NB4 (cell line): ENCODE results near the gene SCAP.

Experiments
- MYC ChIP-seq: IDR thresholded peaks from 2 replicates; pipeline ENCODE4 v1.6.1; 2011; ENCODE audit warnings: low read depth, low read length
- TF ChIP-seq, protein P1 (sequence below): IDR thresholded peaks from one replicate; pipeline ENCODE4 v1.5.1; 2012; ENCODE audit warnings: low read depth, low read length

DNA sequence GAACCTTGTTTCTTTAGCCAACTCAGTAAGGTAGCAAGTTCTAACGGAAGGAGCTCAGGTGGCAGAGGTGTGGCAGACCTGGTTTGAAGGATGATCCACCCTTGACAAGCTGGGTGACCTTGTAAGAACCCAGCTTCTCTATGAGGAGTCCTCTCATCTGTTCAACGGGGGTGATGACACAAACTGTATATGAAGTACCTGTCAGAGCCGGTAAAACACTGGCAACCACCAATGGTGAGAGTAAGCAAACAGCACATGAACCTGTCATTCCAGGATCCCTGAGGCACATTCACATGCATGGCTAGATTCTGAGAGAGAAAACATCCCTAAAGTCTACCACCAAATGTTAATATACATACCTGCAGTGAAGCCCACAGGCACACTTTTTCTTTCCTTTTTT lies 2.4 kb downstream of the SCAP start:
- TF ChIP-seq, protein P1, sequence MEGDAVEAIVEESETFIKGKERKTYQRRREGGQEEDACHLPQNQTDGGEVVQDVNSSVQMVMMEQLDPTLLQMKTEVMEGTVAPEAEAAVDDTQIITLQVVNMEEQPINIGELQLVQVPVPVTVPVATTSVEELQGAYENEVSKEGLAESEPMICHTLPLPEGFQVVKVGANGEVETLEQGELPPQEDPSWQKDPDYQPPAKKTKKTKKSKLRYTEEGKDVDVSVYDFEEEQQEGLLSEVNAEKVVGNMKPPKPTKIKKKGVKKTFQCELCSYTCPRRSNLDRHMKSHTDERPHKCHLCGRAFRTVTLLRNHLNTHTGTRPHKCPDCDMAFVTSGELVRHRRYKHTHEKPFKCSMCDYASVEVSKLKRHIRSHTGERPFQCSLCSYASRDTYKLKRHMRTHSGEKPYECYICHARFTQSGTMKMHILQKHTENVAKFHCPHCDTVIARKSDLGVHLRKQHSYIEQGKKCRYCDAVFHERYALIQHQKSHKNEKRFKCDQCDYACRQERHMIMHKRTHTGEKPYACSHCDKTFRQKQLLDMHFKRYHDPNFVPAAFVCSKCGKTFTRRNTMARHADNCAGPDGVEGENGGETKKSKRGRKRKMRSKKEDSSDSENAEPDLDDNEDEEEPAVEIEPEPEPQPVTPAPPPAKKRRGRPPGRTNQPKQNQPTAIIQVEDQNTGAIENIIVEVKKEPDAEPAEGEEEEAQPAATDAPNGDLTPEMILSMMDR = no peak
- TF ChIP-seq MYC = no peak
